NCI-H774 (cell line): ENCODE data around the gene TUBB4A.
"Not testable (repeated sequence)": the region's sequence is repeated elsewhere in the genome, so short reads cannot be mapped to it uniquely, and the experiment has no call there.

Experiments
- DNase-seq: peaks from one replicate; lab custom pipeline; 2025; lab: John Stamatoyannopoulos, UW

The TUBB4A gene

GRCh38 chr19:6524311-6524710 is 22.2 kb upstream of the TUBB4A start:
- DNase-seq, result no peak

GRCh38 chr19:6522712-6523111 is 20.6 kb upstream of the TUBB4A start:
- DNase-seq, result no peak

GRCh38 chr19:6521718-6522646 is 19.9 kb upstream of the TUBB4A start:
- DNase-seq, result no peak

- no peak for DNase-seq
Measured at GRCh38 chr19:6519289-6519688, 17.2 kb upstream of the TUBB4A start.

- no peak for DNase-seq
Measured at GRCh38 chr19:6518145-6518911, 16.2 kb upstream of the TUBB4A start.

GRCh38 chr19:6516659-6517291 is 14.7 kb upstream of the TUBB4A start:
- DNase-seq, result peak; percentile 85

- DNase-seq, result peak; percentile 93
Measured at GRCh38 chr19:6516018-6516658, 14.0 kb upstream of the TUBB4A start.

GRCh38 chr19:6514926-6515544 is 12.9 kb upstream of the TUBB4A start:
- DNase-seq, result no peak

GRCh38 chr19:6514089-6514488 is 12.0 kb upstream of the TUBB4A start:
- DNase-seq, result no peak

- no peak for DNase-seq
Measured at GRCh38 chr19:6510618-6511017, 8.5 kb upstream of the TUBB4A start.

GRCh38 chr19:6509118-6509971 is 7.2 kb upstream of the TUBB4A start:
- no peak for DNase-seq

GRCh38 chr19:6508028-6508771 is 6.1 kb upstream of the TUBB4A start:
- not testable (repeated sequence) for DNase-seq

GRCh38 chr19:6503407-6504201 is 1.5 kb upstream of the TUBB4A start:
- no peak for DNase-seq

GRCh38 chr19:6500837-6501739 is 1.0 kb downstream of the TUBB4A start:
- DNase-seq, result no peak

GRCh38 chr19:6499052-6499790 is 2.9 kb downstream of the TUBB4A start:
- DNase-seq, result no peak

GRCh38 chr19:6498294-6499036 is 3.6 kb downstream of the TUBB4A start:
- no peak for DNase-seq

GRCh38 chr19:6495947-6496346 is 6.2 kb downstream of the TUBB4A start:
- no peak for DNase-seq
